A549 treated with CORT108297 at 1 μM for 4 hours (cell line): Measurements from ENCODE around the gene GPX4. TPM values are rescaled to one million over a fixed set of nuclear protein-coding genes. Genes with fewer than 3 reads are reported as not detected.

Source experiments
- total RNA-seq: library from RNA; stranded (reverse); fragments of 200-300 nt; extraction: Qiagen RNA extraction; gene quantifications from 5 replicates; pipeline ENCODE4 v1.2.3, GENCODE V29; 2022

Gene GPX4, protein sequence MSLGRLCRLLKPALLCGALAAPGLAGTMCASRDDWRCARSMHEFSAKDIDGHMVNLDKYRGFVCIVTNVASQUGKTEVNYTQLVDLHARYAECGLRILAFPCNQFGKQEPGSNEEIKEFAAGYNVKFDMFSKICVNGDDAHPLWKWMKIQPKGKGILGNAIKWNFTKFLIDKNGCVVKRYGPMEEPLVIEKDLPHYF
- total RNA-seq, result 409 to 501 TPM (median 496 TPM) in 5 replicates

GRCh38 chr19:1103708-1104310 is at the start of gene GPX4:
GPX4 (plus strand) TSS chr19:1103994; CDS start chr19:1104044, 50 bp downstream.

GRCh38 chr19:1066748-1067340 is 37.0 kb upstream of the GPX4 start, which contains the start of gene ARHGAP45:
ARHGAP45 (plus strand) TSS chr19:1067167; CDS start chr19:1067406, 239 bp downstream.

DNA sequence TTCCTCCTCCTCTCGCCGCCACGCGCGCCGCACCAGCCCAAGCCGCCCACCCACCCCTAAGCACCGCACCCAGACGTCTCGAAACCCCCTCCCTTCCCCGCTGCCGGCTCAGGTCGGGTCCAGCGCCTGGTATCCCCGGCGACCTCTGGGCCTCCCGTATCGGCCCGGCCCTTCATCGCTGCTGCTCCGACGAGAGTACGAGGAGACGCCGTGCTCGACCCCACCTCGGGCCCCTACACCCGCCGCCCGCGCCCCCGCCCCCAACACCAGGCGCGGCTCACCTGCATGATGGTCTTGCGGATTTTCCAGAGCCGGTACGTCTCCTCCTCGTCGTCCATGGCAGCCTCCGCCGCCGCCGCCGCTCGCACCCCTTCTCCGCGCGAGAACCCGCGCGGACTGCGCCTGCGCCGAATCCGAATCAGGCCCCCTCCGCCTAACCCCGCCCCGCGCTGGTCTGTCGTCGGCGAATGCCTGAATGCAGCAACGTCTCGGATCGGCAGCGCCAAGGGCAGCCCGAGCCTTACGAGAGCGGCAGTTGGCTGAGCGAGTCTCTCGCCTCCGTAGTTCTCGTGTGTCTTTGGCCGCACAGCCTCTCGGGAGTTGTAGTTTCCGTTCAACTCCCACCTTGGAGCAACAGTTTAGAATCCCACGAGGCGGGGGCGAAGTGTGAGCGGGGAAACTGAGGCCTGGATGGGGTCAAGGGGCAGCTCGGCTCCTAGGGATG is 8.7 kb upstream of the GPX4 start, which contains the start of gene POLR2E:
POLR2E (minus strand) TSS at position 398 of the 724 bp plus-strand sequence; CDS start at position 338, 60 bp downstream.

Other genes with a start within 250 kb of the GPX4 start
- gene CFD, start 244.3 kb upstream of the GPX4 start, total RNA-seq, result 8.5 to 24.7 TPM (median 24.1 TPM) in 5 replicates
- gene MED16, start 210.8 kb upstream of the GPX4 start, total RNA-seq, result 11.3 to 22.3 TPM (median 21.5 TPM) in 5 replicates
- not detected in 5 replicates for gene RNU6-9, start 210.5 kb upstream of the GPX4 start, total RNA-seq
- 25.4 to 43.0 TPM (median 40.9 TPM) in 5 replicates for gene R3HDM4, start 190.8 kb upstream of the GPX4 start, total RNA-seq
- 0.14 to 0.82 TPM (median 0.52 TPM) in 5 replicates for gene KISS1R, start 186.7 kb upstream of the GPX4 start, total RNA-seq
- gene ARID3A, start 178.0 kb upstream of the GPX4 start, total RNA-seq, result 5.1 to 6.6 TPM (median 6.1 TPM) in 5 replicates
- 41.6 to 74.7 TPM (median 68.5 TPM) in 5 replicates for gene WDR18, start 119.6 kb upstream of the GPX4 start, total RNA-seq
- gene GRIN3B, start 103.6 kb upstream of the GPX4 start, total RNA-seq, result 1.5 to 3.4 TPM (median 2.6 TPM) in 5 replicates
- 64.9 to 127 TPM (median 121 TPM) in 5 replicates for gene TMEM259, start 82.9 kb upstream of the GPX4 start, total RNA-seq
- gene RNU6-2, start 82.5 kb upstream of the GPX4 start, total RNA-seq, result not detected in 5 replicates
- gene CNN2, start 77.4 kb upstream of the GPX4 start, total RNA-seq, result 49.8 to 59.3 TPM (median 58.6 TPM) in 5 replicates
- 7.2 to 11.6 TPM (median 10.6 TPM) in 5 replicates for gene ABCA7, start 63.9 kb upstream of the GPX4 start, total RNA-seq
- 1.7 to 2.7 TPM (median 2.6 TPM) in 5 replicates for gene ARHGAP45, start 36.8 kb upstream of the GPX4 start, total RNA-seq
- gene POLR2E, start 8.6 kb upstream of the GPX4 start, total RNA-seq, result 187 to 252 TPM (median 237 TPM) in 5 replicates
- 28.1 to 47.8 TPM (median 46.9 TPM) in 5 replicates for gene SBNO2, start 70.3 kb downstream of the GPX4 start, total RNA-seq
- 28.4 to 40.6 TPM (median 39.4 TPM) in 5 replicates for gene STK11, start 101.8 kb downstream of the GPX4 start, total RNA-seq
- gene CBARP, start 134.0 kb downstream of the GPX4 start, total RNA-seq, result 2.3 to 4.9 TPM (median 4.5 TPM) in 5 replicates
- 80.9 to 184 TPM (median 172 TPM) in 5 replicates for gene ATP5F1D, start 137.8 kb downstream of the GPX4 start, total RNA-seq
- 38.8 to 50.5 TPM (median 43.1 TPM) in 5 replicates for gene MIDN, start 144.6 kb downstream of the GPX4 start, total RNA-seq
- gene CIRBP, start 165.3 kb downstream of the GPX4 start, total RNA-seq, result 90.2 to 178 TPM (median 95.7 TPM) in 5 replicates
- gene FAM174C, start 171.5 kb downstream of the GPX4 start, total RNA-seq, result 49.5 to 105 TPM (median 87.7 TPM) in 5 replicates
- 1.2 to 2.6 TPM (median 1.6 TPM) in 5 replicates for gene EFNA2, start 181.9 kb downstream of the GPX4 start, total RNA-seq